Progenitor cell of endocrine pancreas (in vitro differentiated cells): ENCODE measurements around the gene CCDC171. TPM values are rescaled to one million over a fixed set of nuclear protein-coding genes. Genes with fewer than 3 reads are reported as not detected.
"Not testable (repeated sequence)": the region's sequence is repeated elsewhere in the genome, so short reads cannot be mapped to it uniquely, and the experiment has no call there.

ENCODE experiments used
- DNase-seq: peaks from one replicate; pipeline ENCODE4 v3.0.0; 2021; ENCODE audit warnings: low spot score; ENCODE audit not compliant: unreplicated experiment
- H3K27ac Mint-ChIP-seq: 2 replicates; pipeline ENCODE4 v1.8.0; 2021; ENCODE audit warnings: mild to moderate bottlenecking, moderate library complexity, mixed read lengths
- H3K27me3 Mint-ChIP-seq: 2 replicates; pipeline ENCODE4 v1.8.0; 2021; ENCODE audit warnings: mixed read lengths
- H3K36me3 Mint-ChIP-seq: 2 replicates; pipeline ENCODE4 v1.8.0; 2022; ENCODE audit warnings: mixed read lengths; ENCODE audit not compliant: insufficient read depth
- H3K4me1 Mint-ChIP-seq: 2 replicates; pipeline ENCODE4 v1.8.0; 2021; ENCODE audit warnings: low read depth, mixed read lengths
- H3K4me3 Mint-ChIP-seq: 2 replicates; pipeline ENCODE4 v1.8.0; 2021; ENCODE audit warnings: low read depth, mild to moderate bottlenecking, moderate library complexity, mixed read lengths
- H3K9me3 Mint-ChIP-seq: 2 replicates; pipeline ENCODE4 v1.8.0; 2021; ENCODE audit warnings: low read depth, mixed read lengths
- total RNA-seq: library from RNA; stranded (reverse); gene quantifications from 2 replicates; pipeline ENCODE4 v1.2.1, GENCODE V29; 2021
- TF ChIP-seq, protein P1 (sequence below): fragments of 200-600 bp; sonication (generic); IDR thresholded peaks from one replicate; pipeline ENCODE4 v1.5.0; 2021; ENCODE audit warnings: antibody characterized with exemption, mild to moderate bottlenecking; ENCODE audit not compliant: unreplicated experiment

Gene CCDC171
- total RNA-seq, 1 donor from 2014 or later, result 5.1 TPM

DNA sequence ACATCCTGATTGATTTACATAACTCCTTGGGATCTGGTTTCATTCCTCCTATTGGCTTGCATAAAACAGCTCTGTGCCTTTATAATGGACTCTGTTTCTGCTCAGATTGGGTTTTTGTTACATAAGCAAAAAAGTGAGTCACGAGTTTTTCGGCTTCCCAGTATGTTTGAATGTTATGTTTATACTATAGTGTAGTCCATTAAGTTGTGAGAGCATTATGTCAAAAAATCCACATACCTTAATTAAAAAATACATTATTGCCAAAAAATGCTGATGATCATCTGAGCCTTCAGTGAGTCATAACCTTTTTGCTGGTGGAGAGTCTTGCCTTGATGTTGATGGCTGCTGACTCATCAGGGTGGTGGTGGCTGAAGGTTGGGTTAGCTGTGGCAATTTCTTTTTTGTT lies 144.6 kb downstream of the CCDC171 start:
- no peaks in the 10 kb centered on the region for H3K27me3 Mint-ChIP-seq
- H3K27ac Mint-ChIP-seq, result no peak overlapping the region
- H3K9me3 Mint-ChIP-seq, result peaks cover 11% of the 10 kb centered on the region
- H3K4me1 Mint-ChIP-seq, result no peaks in the 10 kb centered on the region
- peaks cover 16% of the 10 kb centered on the region for H3K36me3 Mint-ChIP-seq
- TF ChIP-seq, protein P1, sequence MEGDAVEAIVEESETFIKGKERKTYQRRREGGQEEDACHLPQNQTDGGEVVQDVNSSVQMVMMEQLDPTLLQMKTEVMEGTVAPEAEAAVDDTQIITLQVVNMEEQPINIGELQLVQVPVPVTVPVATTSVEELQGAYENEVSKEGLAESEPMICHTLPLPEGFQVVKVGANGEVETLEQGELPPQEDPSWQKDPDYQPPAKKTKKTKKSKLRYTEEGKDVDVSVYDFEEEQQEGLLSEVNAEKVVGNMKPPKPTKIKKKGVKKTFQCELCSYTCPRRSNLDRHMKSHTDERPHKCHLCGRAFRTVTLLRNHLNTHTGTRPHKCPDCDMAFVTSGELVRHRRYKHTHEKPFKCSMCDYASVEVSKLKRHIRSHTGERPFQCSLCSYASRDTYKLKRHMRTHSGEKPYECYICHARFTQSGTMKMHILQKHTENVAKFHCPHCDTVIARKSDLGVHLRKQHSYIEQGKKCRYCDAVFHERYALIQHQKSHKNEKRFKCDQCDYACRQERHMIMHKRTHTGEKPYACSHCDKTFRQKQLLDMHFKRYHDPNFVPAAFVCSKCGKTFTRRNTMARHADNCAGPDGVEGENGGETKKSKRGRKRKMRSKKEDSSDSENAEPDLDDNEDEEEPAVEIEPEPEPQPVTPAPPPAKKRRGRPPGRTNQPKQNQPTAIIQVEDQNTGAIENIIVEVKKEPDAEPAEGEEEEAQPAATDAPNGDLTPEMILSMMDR, result no peak
- no peak for DNase-seq
- no peak overlapping the region for H3K4me3 Mint-ChIP-seq

DNA sequence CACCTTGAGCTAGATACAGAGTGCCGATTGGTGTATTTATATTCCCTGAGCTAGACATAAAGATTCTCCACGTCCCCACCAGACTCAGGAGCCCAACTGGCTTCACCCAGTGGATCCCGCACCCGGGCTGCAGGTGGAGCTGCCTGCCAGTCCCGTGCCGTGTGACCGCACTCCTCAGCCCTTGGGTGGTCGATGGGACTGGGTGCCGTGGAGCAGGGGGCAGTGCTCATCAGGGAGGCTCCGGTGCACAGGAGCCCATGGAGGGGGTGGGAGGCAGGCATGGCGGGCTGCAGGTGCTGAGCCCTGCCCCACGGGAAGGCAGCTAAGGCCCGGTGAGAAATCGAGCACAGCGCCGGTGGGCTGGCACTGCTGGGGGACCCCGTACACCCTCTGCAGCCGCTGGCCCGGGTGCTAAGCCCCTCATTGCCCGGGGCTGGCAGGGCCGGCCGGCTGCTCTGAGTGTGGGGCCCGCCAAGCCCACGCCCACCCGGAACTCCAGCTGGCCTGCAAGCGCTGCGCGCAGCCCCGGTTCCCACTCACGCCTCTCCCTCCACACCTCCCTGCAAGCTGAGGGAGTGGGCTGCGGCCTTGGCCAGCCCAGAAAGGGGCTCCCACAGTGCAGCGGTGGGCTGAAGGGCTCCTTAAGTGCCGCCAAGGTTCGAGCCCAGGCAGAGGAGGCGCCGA lies 147.2 kb downstream of the CCDC171 start:
- Mint-ChIP-seq H3K9me3 (peaks cover 11% of the 10 kb centered on the region), H3K36me3 (peaks cover 14% of the 10 kb centered on the region)
- not testable (repeated sequence) for DNase-seq, H3K4me3 Mint-ChIP-seq, H3K4me1 Mint-ChIP-seq, H3K27me3 Mint-ChIP-seq, H3K27ac Mint-ChIP-seq

DNA sequence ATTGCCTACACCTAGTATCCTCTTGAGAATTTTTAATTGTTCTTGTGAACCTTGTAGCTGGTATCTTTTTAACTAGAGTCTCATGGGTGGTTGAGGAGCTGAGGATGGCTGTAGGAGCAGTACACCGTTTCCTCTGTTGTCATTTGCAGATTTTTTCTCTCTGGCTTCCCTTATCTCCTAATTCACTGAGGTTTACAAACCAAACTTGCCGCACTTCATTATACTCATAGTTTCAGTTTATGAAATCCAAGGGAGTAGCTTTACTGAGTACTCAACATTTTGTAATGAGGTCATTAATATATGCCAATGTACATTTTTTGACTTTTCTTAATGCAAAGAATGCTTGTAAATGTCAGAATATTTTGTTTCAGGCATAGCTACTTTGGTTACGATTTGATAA lies 154.2 kb downstream of the CCDC171 start:
- H3K4me1 Mint-ChIP-seq, result no peaks in the 10 kb centered on the region
- no peak for DNase-seq
- no peak overlapping the region for H3K4me3 Mint-ChIP-seq

DNA sequence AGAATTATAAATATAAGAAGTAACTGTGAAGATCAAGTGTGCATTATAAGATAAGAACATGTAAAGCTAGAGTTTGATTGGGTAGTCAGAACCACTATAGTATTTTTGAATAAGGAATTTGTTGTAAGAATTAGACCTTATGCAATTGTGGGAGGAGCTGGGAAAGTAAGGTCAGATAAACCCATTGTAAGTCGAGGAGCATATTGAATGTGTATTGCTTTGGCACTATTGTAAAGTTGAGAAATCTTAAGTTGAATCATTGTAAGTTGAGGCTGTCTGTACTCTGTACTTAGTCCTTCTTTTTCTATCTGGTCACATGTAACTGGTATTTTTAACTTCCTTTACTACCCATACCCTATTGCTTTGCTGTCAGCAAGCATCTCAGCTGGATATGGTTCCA lies 158.7 kb downstream of the CCDC171 start:
- DNase-seq, result no peak
- no peaks in the 10 kb centered on the region for H3K27me3 Mint-ChIP-seq
- no peak overlapping the region for H3K4me3 Mint-ChIP-seq
- H3K9me3 Mint-ChIP-seq, result no peaks in the 10 kb centered on the region
- H3K27ac Mint-ChIP-seq, result no peak overlapping the region
- TF ChIP-seq, protein P1, result no peak
- no peaks in the 10 kb centered on the region for H3K36me3 Mint-ChIP-seq
- H3K4me1 Mint-ChIP-seq, result no peaks in the 10 kb centered on the region

More for the DNA sequence above, 154.2 kb downstream of the CCDC171 start:
- Mint-ChIP-seq H3K27me3 (no peaks in the 10 kb centered on the region), H3K27ac (no peak overlapping the region), H3K36me3 (no peaks in the 10 kb centered on the region), H3K9me3 (no peaks in the 10 kb centered on the region)
- TF ChIP-seq, protein P1, result no peak

DNA sequence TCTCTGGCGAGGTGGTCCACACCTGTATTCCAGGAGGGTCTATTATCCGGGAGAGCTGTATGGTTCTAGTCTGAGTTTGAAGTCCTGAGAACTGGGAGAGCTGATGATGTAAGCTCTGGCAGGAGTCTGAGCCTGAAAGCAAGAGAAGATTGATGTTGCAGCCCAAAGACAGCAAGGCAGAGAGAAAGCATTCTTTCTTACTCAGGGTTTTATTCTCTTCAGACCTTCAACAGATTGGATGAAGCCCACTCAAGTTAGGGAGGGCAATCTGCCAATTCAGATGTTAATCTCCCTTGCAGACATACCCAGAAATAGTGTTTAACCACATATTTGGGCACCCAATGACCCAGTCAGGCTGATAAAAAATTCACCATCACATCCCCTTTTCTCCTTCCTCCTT lies 159.1 kb downstream of the CCDC171 start:
- no peak overlapping the region for H3K27ac Mint-ChIP-seq
- H3K27me3 Mint-ChIP-seq, result no peaks in the 10 kb centered on the region
- no peaks in the 10 kb centered on the region for H3K9me3 Mint-ChIP-seq
- DNase-seq, result no peak
- TF ChIP-seq, protein P1, result no peak
- no peak overlapping the region for H3K4me3 Mint-ChIP-seq
- H3K36me3 Mint-ChIP-seq, result no peaks in the 10 kb centered on the region
- H3K4me1 Mint-ChIP-seq, result no peaks in the 10 kb centered on the region

DNA sequence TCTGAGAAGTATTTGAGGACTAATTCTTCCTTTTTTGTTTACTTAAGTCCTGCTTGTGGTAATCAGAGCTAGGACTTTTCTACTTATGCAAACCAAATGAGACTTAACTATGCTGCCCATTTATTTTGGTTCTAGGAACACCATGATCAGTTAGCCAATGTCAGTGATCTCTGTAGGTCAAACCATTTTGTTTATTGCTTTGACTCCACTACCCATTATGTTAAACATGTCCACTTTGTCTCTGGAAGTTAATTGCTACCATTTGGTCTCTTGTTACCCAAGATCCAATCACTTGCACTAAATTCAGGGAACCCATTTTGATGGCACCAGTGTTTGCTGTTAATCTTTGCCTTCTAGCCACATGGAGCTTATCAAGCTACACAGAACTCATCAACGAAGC lies 161.9 kb downstream of the CCDC171 start:
- no peaks in the 10 kb centered on the region for H3K27me3 Mint-ChIP-seq
- no peaks in the 10 kb centered on the region for H3K36me3 Mint-ChIP-seq
- no peak overlapping the region for H3K4me3 Mint-ChIP-seq
- H3K27ac Mint-ChIP-seq, result no peak overlapping the region
- TF ChIP-seq, protein P1, result no peak
- DNase-seq, result no peak
- H3K9me3 Mint-ChIP-seq, result no peaks in the 10 kb centered on the region
- H3K4me1 Mint-ChIP-seq, result no peaks in the 10 kb centered on the region
